OCI-LY1 (cell line): ENCODE measurements around the gene FOXN3.

ENCODE experiments used
- CTCF ChIP-seq: fragments of 200-600 bp; sonication (generic), shearing (Covaris generic); IDR thresholded peaks from 2 replicates; pipeline ENCODE4 v1.5.1; 2017; ENCODE audit warnings: mild to moderate bottlenecking, antibody characterized with exemption, low read length, moderate library complexity, mixed read lengths
- EZH2 ChIP-seq: fragments of 200-600 bp; sonication (generic), shearing (Covaris generic); IDR thresholded peaks from 2 replicates; pipeline ENCODE4 v1.8.0; 2017; ENCODE audit warnings: borderline replicate concordance, mixed run types, mild to moderate bottlenecking, antibody characterized with exemption, low read length, moderate library complexity, mixed read lengths

GRCh38 chr14:89164168-89165073 lies 252.6 kb downstream of the FOXN3 start:
- TF ChIP-seq CTCF (no peak), EZH2 (no peak)
